ENCODE measurements around the gene ENTPD7.

DNA sequence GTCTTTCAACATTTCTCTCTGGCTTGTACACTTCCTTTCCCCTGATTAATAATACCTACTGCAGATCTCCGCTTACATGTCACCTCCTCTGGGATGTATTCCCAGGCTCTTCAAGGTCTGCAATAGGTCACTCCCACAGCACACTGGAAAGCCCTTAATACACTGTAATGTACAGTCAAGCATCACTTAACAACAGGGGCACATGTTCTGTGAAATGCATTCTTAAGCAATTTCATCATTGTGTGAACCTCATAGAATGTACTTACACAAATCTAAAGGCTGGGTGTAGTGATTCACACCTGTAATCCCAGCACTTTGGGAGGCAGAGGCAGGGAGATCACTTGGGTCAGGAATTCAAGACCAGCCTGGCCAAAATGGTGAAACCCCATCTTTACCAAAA lies 70.7 kb downstream of the ENTPD7 start:
- TF ChIP-seq CTCF (IDR thresholded peaks at IDR 0.05; ENCODE audit: borderline replicate concordance, extremely low read depth, low read length, poor library complexity, severe bottlenecking) (no peak), EZH2 (IDR thresholded peaks at IDR 0.05; ENCODE audit: borderline replicate concordance, low read depth, low read length, severe bottlenecking) (no peak)
